ENCODE data around the gene DCHS1.

The DCHS1 gene

GRCh38 chr11:6606471-6607189 lies 49.0 kb downstream of the DCHS1 start:
- CTCF ChIA-PET: interaction anchor here (0.6 kb wide), 3 partner anchors 82 to 131 kb away, joined by 4 read pairs; no protein-coding TSS in a partner anchor
- DNase-seq (ENCODE audit: low spot score): peak; percentile 84
- POLR2A ChIA-PET (ENCODE audit: low non-redundant PET): interaction anchor here (0.5 to 0.6 kb wide), 2 partner anchors 39 to 77 kb away, joined by 3 read pairs; partner anchors contain the start of gene MRPL17
- peak overlapping the region; percentile 88 for H3K27ac ChIP-seq
- TF ChIP-seq, protein P1, sequence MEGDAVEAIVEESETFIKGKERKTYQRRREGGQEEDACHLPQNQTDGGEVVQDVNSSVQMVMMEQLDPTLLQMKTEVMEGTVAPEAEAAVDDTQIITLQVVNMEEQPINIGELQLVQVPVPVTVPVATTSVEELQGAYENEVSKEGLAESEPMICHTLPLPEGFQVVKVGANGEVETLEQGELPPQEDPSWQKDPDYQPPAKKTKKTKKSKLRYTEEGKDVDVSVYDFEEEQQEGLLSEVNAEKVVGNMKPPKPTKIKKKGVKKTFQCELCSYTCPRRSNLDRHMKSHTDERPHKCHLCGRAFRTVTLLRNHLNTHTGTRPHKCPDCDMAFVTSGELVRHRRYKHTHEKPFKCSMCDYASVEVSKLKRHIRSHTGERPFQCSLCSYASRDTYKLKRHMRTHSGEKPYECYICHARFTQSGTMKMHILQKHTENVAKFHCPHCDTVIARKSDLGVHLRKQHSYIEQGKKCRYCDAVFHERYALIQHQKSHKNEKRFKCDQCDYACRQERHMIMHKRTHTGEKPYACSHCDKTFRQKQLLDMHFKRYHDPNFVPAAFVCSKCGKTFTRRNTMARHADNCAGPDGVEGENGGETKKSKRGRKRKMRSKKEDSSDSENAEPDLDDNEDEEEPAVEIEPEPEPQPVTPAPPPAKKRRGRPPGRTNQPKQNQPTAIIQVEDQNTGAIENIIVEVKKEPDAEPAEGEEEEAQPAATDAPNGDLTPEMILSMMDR (conservative IDR thresholded peaks at IDR 0.05; ENCODE audit: low read depth): no peak

DNA sequence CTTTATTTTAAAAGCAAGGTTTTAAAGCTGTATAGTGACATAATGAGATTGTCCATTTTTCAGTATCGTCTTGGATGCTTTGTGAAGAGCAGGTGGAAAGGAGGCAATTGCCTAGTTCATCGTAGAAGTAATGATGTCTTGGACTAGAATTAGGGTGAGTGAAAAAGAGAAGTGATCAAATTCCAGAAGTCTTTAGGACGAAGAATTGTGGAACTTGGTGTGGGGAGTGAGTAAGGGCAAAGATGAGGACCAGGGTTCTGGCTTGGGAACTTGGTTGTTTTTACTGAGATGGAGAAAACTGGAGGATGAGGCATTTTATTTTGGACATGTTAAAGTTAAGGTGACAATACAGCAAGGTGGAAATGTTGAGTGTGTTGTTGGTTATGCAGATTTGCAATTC lies 50.8 kb downstream of the DCHS1 start:
- H3K27ac ChIP-seq: peak overlapping the region; percentile 92; the same call in 1 of the 2 replicates
- DNase-seq (ENCODE audit: low spot score): no peak
- ChIA-PET CTCF (no interaction called here), POLR2A (ENCODE audit: low non-redundant PET) (no interaction called here)
- TF ChIP-seq, protein P1 (conservative IDR thresholded peaks at IDR 0.05; ENCODE audit: low read depth): no peak

GRCh38 chr11:6604081-6604626 lies 51.5 kb downstream of the DCHS1 start:
- peak; percentile 53 for DNase-seq (ENCODE audit: low spot score)
- CTCF ChIA-PET: interaction anchor here (0.6 kb wide), 1 partner anchor 61 kb away, joined by 3 read pairs; no protein-coding TSS in a partner anchor
- POLR2A ChIA-PET (ENCODE audit: low non-redundant PET): interaction anchor here (0.6 kb wide), 1 partner anchor 14 kb away, joined by 3 read pairs; no protein-coding TSS in a partner anchor
- H3K27ac ChIP-seq: peak overlapping the region; percentile 92
- TF ChIP-seq, protein P1 (conservative IDR thresholded peaks at IDR 0.05; ENCODE audit: low read depth): no peak

DNA sequence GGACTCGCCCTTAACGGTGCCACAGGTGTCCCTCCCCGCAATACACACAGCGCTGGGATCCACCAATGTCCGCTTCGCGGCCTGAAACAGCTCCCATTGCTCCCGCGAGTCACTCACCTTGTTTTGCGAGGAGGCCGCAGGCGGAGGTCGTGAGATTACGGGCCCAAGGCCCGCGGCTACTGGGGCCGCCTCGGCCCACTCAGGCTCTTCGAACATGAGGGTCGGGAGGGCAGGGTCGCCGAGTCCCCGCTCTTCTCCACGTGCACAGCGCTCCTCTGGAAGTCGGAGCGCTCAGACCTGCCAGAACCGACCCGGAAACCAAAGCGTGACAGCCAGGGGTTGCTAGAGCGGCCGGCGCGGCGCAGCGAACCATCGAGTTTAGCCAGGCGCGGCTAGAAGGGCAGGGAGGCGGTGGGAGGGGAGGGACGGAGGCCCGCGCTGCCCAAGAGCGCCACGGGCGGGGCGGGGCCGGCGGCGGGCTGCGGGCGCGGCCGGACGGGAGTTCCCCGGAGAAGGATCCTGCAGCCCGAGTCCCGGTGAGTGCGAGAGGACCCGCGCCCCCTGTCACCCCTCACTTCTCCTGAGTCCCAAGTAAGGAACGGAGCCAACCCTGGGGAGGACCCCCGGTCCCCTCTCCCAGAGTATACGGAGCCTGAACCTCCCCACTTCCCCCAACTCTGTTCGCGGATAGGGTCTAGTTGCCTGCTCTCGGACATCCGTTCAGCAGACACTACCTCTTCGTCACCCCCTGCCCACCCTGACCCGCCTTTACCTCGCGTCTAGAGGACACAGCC lies 52.1 kb downstream of the DCHS1 start, which contains the start of the genes ILK and RRP8:
Gene ILK (plus strand): TSS at position 488 of the 794 bp plus-strand sequence. CDS start 498 bp downstream, outside the sequence.
Gene RRP8 (minus strand): TSS at position 330 of the 794 bp plus-strand sequence. CDS start 114 bp downstream, at position 216.
- ChIA-PET CTCF (interaction anchor here (0.6 kb wide), 1 partner anchor 61 kb away, joined by 3 read pairs; no protein-coding TSS in a partner anchor), POLR2A (ENCODE audit: low non-redundant PET) (interaction anchor here (1.0 to 1.4 kb wide), 2 partner anchors 8 to 122 kb away, joined by 4 read pairs; partner anchors contain the start of genes ARFIP2, TAF10 and TIMM10B)
- DNase-seq (ENCODE audit: low spot score): peak; percentile 92
- H3K27ac ChIP-seq: peak within 1 kb of the TSS; percentile 92
- TF ChIP-seq, protein P1 (conservative IDR thresholded peaks at IDR 0.05; ENCODE audit: low read depth): no peak

DNA sequence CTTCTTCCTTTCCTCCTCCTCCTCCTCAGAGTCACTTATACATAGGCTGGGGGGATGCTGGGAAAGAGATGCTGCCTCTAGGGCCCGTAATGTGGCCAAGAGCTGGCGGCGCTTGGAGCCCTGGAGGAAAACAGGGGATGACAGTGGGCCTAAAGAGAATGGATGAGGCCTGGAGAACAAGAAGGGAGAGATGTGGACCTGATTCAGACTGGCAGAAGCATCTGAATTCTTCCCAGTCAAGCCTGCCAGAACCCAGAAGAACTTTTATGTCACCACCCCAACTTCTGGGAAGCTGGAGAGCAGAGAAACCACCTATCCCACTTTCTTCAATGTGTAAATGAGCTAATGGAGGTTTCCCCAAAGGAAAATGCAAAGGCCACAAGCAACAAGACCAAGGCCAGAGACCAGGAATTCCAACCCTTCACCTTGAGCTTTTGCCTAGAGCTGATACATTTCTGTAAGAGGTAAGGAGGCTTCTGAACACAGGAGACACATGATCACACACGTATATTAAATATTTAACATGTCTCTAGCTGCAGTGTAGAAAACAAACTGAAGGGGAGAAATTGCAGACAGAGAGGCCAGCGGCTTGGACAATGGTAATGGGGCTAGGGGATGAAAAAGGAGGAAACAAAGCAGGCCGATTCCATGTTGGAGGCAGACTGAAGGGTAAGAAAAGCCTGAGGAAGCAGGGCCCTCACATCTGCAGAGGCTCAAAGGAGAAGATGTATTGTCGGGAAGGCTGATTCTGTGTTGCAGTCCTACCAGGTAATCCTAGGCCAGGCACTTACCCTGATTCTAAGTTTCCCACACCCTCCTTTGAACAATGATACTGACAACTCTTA lies 53.3 kb downstream of the DCHS1 start:
- CTCF ChIA-PET: interaction anchor here (0.7 to 0.8 kb wide), 2 partner anchors 11 to 46 kb away, joined by 3 read pairs; no protein-coding TSS in a partner anchor
- no peak overlapping the region for H3K27ac ChIP-seq
- POLR2A ChIA-PET (ENCODE audit: low non-redundant PET): interaction anchor here (1.0 to 1.4 kb wide), 2 partner anchors 9 to 121 kb away, joined by 4 read pairs; partner anchors contain the start of genes ARFIP2, TAF10 and TIMM10B
- TF ChIP-seq, protein P1 (conservative IDR thresholded peaks at IDR 0.05; ENCODE audit: low read depth): no peak
- DNase-seq (ENCODE audit: low spot score): no peak

Measured in RWPE1 (cell line).